ENCODE results near the gene COMMD7. TPM values are rescaled to one million over a fixed set of nuclear protein-coding genes. Genes with fewer than 3 reads are reported as not detected.

The COMMD7 gene
- polyA plus RNA-seq, 1 donor from 2014 or later, result 35.6 TPM

DNA sequence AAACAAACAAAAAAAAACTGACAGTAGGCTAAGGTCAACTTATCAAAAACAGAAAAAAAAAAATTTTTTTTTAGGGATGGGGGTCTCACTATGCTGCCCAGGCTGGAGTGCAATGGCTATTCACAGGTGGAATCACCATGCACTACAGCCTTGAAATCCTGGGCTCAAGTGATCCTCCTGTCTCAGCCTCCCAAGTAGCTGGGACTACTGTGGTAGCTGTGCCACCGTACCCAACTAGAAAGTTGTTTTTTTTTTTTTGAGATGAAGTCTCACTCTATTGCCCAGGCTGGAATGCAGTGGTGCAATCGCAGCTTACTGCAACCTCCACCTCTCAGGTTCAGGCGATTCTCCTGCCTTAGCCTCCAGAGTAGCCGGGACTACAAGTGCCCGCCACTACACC is 2.1 kb downstream of the COMMD7 start:
- Histone ChIP-seq H3K27me3 (ENCODE audit: insufficient read depth, low read depth, low read length) (no peaks in the 10 kb centered on the region), H3K4me3 (ENCODE audit: low read length) (no peak overlapping the region)

DNA sequence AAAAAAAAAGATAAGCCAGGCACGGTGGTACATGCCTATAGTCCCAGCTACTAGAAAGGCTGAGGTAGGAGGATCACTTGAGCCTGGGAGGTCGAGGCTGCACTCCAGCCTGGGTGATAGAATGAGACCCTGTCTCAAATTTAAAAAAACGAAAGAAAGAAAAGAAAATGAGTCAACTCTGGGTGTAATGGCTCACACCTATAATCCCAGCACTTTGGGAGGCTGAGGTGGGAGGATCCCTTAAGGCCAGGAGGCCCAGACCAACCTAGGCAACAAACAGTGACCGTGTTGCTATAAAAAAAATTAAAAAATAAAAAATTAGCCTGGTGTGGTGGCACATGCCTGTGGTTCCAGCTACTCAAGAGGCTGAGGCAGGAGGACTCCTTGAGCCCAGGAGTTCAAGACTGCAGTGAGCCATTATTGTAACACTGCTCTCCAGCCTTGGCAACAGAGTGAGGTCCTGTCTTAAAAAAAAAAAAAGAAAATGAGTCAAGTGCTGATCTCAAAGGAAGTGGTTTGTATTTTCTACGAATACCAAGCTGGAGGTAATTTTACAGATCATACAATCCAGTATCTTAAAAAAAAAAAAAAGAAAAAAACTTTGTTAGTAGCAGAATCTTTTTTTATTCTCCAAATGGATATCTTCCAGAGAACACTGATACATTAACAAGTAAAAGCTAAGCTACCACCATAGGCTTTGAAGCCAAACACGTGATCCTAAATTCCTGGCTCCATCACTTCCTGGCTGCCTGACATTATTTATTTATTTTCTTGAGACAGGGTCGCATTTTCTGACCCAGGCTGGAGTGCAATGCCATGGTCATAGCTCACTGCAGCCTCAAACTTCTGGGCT is 5.7 kb downstream of the COMMD7 start:
- Histone ChIP-seq H3K27me3 (ENCODE audit: insufficient read depth, low read depth, low read length) (no peaks in the 10 kb centered on the region), H3K4me2 (ENCODE audit: low read length) (no peak overlapping the region), H3K36me3 (ENCODE audit: insufficient read depth, low read length) (no peaks in the 10 kb centered on the region), H3K79me2 (replicated peaks; ENCODE audit: insufficient read depth, low read length) (peaks cover 4% of the 10 kb centered on the region), H2AFZ (ENCODE audit: low read depth, low read length) (no peak overlapping the region), H3K27ac (ENCODE audit: low read length) (no peak overlapping the region), H4K20me1 (ENCODE audit: insufficient read depth) (no peaks in the 10 kb centered on the region), H3K9me2 (ENCODE audit: insufficient read depth, low read length) (no peaks in the 10 kb centered on the region), H3K4me3 (ENCODE audit: low read length) (no peak overlapping the region), H3K9me3 (ENCODE audit: low read length) (no peaks in the 10 kb centered on the region), H3F3A (ENCODE audit: insufficient read depth, low read length, poor library complexity, severe bottlenecking) (no peaks in the 10 kb centered on the region), H3K9ac (ENCODE audit: low read length) (no peak overlapping the region)
- TF ChIP-seq POLR2AphosphoS5 (IDR thresholded peaks at IDR 0.05), result no peak
- TF ChIP-seq MXI1 (conservative IDR thresholded peaks at IDR 0.05; ENCODE audit: poor library complexity, severe bottlenecking), result no peak
- TF ChIP-seq RAD21 (conservative IDR thresholded peaks at IDR 0.05), result no peak
- no peak for TF ChIP-seq EP300 (conservative IDR thresholded peaks at IDR 0.05; ENCODE audit: poor library complexity, severe bottlenecking)
- TF ChIP-seq, protein P1, sequence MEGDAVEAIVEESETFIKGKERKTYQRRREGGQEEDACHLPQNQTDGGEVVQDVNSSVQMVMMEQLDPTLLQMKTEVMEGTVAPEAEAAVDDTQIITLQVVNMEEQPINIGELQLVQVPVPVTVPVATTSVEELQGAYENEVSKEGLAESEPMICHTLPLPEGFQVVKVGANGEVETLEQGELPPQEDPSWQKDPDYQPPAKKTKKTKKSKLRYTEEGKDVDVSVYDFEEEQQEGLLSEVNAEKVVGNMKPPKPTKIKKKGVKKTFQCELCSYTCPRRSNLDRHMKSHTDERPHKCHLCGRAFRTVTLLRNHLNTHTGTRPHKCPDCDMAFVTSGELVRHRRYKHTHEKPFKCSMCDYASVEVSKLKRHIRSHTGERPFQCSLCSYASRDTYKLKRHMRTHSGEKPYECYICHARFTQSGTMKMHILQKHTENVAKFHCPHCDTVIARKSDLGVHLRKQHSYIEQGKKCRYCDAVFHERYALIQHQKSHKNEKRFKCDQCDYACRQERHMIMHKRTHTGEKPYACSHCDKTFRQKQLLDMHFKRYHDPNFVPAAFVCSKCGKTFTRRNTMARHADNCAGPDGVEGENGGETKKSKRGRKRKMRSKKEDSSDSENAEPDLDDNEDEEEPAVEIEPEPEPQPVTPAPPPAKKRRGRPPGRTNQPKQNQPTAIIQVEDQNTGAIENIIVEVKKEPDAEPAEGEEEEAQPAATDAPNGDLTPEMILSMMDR (IDR thresholded peaks at IDR 0.05; ENCODE audit: poor library complexity, severe bottlenecking), result no peak
- no peak for TF ChIP-seq REST (IDR thresholded peaks at IDR 0.05; ENCODE audit: borderline replicate concordance)

More for the DNA sequence above, 2.1 kb downstream of the COMMD7 start:
- no peaks in the 10 kb centered on the region for H3K9me3 ChIP-seq (ENCODE audit: low read length)
- H3K36me3 ChIP-seq (ENCODE audit: insufficient read depth, low read length), result no peaks in the 10 kb centered on the region
- no peak for TF ChIP-seq MXI1 (conservative IDR thresholded peaks at IDR 0.05; ENCODE audit: poor library complexity, severe bottlenecking)
- no peak for TF ChIP-seq POLR2AphosphoS5 (IDR thresholded peaks at IDR 0.05)
- no peak for TF ChIP-seq EZH2 (IDR thresholded peaks at IDR 0.05; ENCODE audit: borderline replicate concordance, insufficient read depth, low read length, poor library complexity, severe bottlenecking)
- no peak for TF ChIP-seq REST (IDR thresholded peaks at IDR 0.05; ENCODE audit: borderline replicate concordance)
- no peak for TF ChIP-seq TAF1 (IDR thresholded peaks at IDR 0.05; ENCODE audit: low read depth)
- no peak for TF ChIP-seq SMC3 (conservative IDR thresholded peaks at IDR 0.05; ENCODE audit: poor library complexity)
- TF ChIP-seq, protein P1 (IDR thresholded peaks at IDR 0.05; ENCODE audit: poor library complexity, severe bottlenecking), result no peak
- no peak for TF ChIP-seq RAD21 (conservative IDR thresholded peaks at IDR 0.05)
- TF ChIP-seq EP300 (conservative IDR thresholded peaks at IDR 0.05; ENCODE audit: poor library complexity, severe bottlenecking), result no peak
- peaks cover 10% of the 10 kb centered on the region for H3K79me2 ChIP-seq (replicated peaks; ENCODE audit: insufficient read depth, low read length)
- H3F3A ChIP-seq (ENCODE audit: insufficient read depth, low read length, poor library complexity, severe bottlenecking), result no peaks in the 10 kb centered on the region
- no peaks in the 10 kb centered on the region for H3K9me2 ChIP-seq (ENCODE audit: insufficient read depth, low read length)
- H3K4me2 ChIP-seq (ENCODE audit: low read length), result no peak overlapping the region
- no peaks in the 10 kb centered on the region for H4K20me1 ChIP-seq (ENCODE audit: insufficient read depth)
- H3K9ac ChIP-seq (ENCODE audit: low read length), result no peak overlapping the region
- no peak overlapping the region for H3K27ac ChIP-seq (ENCODE audit: low read length)
- no peak overlapping the region for H2AFZ ChIP-seq (ENCODE audit: low read depth, low read length)

All from neural cell (in vitro differentiated cells).